Measurements from ENCODE around the gene LPGAT1.

DNA sequence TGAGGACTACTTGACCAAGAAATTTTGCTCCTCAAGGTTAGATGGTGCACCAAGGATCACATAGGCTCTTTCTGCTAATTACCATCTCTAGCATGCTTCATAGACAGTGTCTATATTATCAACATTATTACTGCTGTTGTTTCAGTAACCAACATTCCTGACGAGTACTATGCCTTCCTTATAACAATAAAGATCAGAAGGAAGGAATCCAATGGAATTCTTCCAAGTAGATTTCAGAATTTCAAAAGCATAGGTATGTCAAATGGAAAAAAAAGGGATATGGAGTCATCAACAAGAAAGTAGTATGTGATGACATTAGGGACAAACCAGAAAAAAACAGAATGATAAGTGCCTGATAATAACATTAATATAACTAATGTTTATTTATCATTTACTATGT is 39.6 kb upstream of the LPGAT1 start:
- TF ChIP-seq POLR2A (IDR thresholded peaks at IDR 0.05), result no peak
- TF ChIP-seq, protein P1, sequence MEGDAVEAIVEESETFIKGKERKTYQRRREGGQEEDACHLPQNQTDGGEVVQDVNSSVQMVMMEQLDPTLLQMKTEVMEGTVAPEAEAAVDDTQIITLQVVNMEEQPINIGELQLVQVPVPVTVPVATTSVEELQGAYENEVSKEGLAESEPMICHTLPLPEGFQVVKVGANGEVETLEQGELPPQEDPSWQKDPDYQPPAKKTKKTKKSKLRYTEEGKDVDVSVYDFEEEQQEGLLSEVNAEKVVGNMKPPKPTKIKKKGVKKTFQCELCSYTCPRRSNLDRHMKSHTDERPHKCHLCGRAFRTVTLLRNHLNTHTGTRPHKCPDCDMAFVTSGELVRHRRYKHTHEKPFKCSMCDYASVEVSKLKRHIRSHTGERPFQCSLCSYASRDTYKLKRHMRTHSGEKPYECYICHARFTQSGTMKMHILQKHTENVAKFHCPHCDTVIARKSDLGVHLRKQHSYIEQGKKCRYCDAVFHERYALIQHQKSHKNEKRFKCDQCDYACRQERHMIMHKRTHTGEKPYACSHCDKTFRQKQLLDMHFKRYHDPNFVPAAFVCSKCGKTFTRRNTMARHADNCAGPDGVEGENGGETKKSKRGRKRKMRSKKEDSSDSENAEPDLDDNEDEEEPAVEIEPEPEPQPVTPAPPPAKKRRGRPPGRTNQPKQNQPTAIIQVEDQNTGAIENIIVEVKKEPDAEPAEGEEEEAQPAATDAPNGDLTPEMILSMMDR (IDR thresholded peaks at IDR 0.05), result no peak
- TF ChIP-seq POLR2AphosphoS5 (IDR thresholded peaks at IDR 0.05), result no peak
- TF ChIP-seq EP300 (IDR thresholded peaks at IDR 0.05), result no peak
